Endodermal cell (in vitro differentiated cells): ENCODE measurements around the gene NDUFV3. TPM values are rescaled to one million over a fixed set of nuclear protein-coding genes. Genes with fewer than 3 reads are reported as not detected.
"Not testable (repeated sequence)": the region's sequence is repeated elsewhere in the genome, so short reads cannot be mapped to it uniquely, and the experiment has no call there.

Source experiments
- DNase-seq: peaks from one replicate; pipeline ENCODE4 v3.0.0-alpha.2; 2017
- H3K27ac ChIP-seq: 2 replicates; pipeline ENCODE4 v1.5.1; 2013; ENCODE audit warnings: mild to moderate bottlenecking, low read depth, low read length, moderate library complexity
- H3K27me3 ChIP-seq: 2 replicates; pipeline ENCODE4 v1.6.1; 2013; ENCODE audit warnings: mild to moderate bottlenecking, low read length, moderate library complexity; ENCODE audit not compliant: insufficient read depth, control insufficient read depth, poor library complexity, severe bottlenecking
- H3K36me3 ChIP-seq: 2 replicates; pipeline ENCODE4 v1.7.0; 2013; ENCODE audit warnings: mild to moderate bottlenecking, low read length, moderate library complexity; ENCODE audit not compliant: control insufficient read depth, insufficient read depth
- H3K4me1 ChIP-seq: one replicate; pipeline ENCODE4 v1.7.0; 2013; ENCODE audit warnings: low read length; ENCODE audit not compliant: control insufficient read depth, insufficient read depth
- H3K4me3 ChIP-seq: 2 replicates; pipeline ENCODE4 v1.5.1; 2013; ENCODE audit warnings: mild to moderate bottlenecking, low read length, moderate library complexity
- H3K9ac ChIP-seq: 2 replicates; pipeline ENCODE4 v1.6.1; 2013; ENCODE audit warnings: mild to moderate bottlenecking, low read length, moderate library complexity; ENCODE audit not compliant: poor library complexity, severe bottlenecking; ENCODE audit errors: extremely low read depth
- H3K9me3 ChIP-seq: 2 replicates; pipeline ENCODE4 v1.6.1; 2013; ENCODE audit warnings: mild to moderate bottlenecking, low read length, moderate library complexity; ENCODE audit not compliant: control insufficient read depth
- H3K27ac Mint-ChIP-seq: 2 replicates; pipeline ENCODE4 v1.8.0; 2020; ENCODE audit warnings: mixed read lengths
- H3K27me3 Mint-ChIP-seq: 2 replicates; pipeline ENCODE4 v1.8.0; 2021; ENCODE audit warnings: mild to moderate bottlenecking, mixed read lengths; ENCODE audit not compliant: insufficient read depth
- H3K36me3 Mint-ChIP-seq: 2 replicates; pipeline ENCODE4 v1.8.0; 2020; ENCODE audit warnings: low read depth, mixed read lengths
- H3K4me1 Mint-ChIP-seq: 2 replicates; pipeline ENCODE4 v1.8.0; 2020; ENCODE audit warnings: mixed read lengths
- H3K4me3 Mint-ChIP-seq: 2 replicates; pipeline ENCODE4 v1.8.0; 2020; ENCODE audit warnings: mild to moderate bottlenecking, moderate library complexity, mixed read lengths
- H3K9me3 Mint-ChIP-seq: 2 replicates; pipeline ENCODE4 v1.8.0; 2020; ENCODE audit warnings: mild to moderate bottlenecking, mixed read lengths
- WGBS, 2 experiments: methylation state at CpG; one replicate each; pipeline versions ENCODE4 v1.1.5 to v1.1.7; 2013; ENCODE audit warnings: missing lambda C conversion rate in 2 of 2, mixed read lengths in 1 of 2; ENCODE audit not compliant: insufficient coverage in 1 of 2, insufficient read length in 1 of 2; 5-methylcytosine and 5-hydroxymethylcytosine counted together
- total RNA-seq, 2 donors: library from RNA; stranded (reverse); fragmentation: NEBNext Ultra II Directional in 1 of 2; extraction: Animal tissue kit (Norgen Biotek cat#: 25700) in 1 of 2; gene quantifications; 2 replicates in 1 of 2; 3 replicates in 1 of 2; pipeline ENCODE4 v1.2.1, GENCODE V29; 2021
- TF ChIP-seq, protein P1 (sequence below): fragments of 200-600 bp; sonication (generic); conservative IDR thresholded peaks from 2 replicates; pipeline ENCODE4 v1.5.0; 2021; ENCODE audit warnings: antibody characterized with exemption, mild to moderate bottlenecking

Gene NDUFV3
- total RNA-seq, 2 donors from 2014 or later, result 25.8 to 27.2 TPM

DNA sequence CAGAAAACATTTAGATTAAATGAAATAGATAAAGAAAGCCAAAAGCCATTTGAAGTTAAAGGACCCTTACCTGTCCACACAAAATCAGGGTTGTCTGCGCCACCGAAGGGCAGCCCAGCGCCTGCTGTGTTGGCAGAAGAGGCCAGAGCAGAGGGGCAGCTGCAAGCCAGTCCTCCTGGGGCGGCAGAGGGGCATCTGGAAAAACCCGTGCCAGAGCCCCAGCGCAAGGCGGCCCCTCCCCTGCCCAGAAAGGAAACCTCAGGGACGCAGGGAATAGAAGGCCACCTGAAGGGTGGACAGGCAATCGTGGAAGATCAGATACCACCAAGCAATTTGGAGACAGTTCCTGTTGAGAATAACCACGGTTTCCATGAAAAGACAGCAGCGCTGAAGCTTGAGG lies 10.7 kb downstream of the NDUFV3 start:
- peaks cover 66% of the 10 kb centered on the region for H3K36me3 Mint-ChIP-seq
- TF ChIP-seq, protein P1, sequence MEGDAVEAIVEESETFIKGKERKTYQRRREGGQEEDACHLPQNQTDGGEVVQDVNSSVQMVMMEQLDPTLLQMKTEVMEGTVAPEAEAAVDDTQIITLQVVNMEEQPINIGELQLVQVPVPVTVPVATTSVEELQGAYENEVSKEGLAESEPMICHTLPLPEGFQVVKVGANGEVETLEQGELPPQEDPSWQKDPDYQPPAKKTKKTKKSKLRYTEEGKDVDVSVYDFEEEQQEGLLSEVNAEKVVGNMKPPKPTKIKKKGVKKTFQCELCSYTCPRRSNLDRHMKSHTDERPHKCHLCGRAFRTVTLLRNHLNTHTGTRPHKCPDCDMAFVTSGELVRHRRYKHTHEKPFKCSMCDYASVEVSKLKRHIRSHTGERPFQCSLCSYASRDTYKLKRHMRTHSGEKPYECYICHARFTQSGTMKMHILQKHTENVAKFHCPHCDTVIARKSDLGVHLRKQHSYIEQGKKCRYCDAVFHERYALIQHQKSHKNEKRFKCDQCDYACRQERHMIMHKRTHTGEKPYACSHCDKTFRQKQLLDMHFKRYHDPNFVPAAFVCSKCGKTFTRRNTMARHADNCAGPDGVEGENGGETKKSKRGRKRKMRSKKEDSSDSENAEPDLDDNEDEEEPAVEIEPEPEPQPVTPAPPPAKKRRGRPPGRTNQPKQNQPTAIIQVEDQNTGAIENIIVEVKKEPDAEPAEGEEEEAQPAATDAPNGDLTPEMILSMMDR, result no peak
- H3K27ac Mint-ChIP-seq, result no peak overlapping the region

DNA sequence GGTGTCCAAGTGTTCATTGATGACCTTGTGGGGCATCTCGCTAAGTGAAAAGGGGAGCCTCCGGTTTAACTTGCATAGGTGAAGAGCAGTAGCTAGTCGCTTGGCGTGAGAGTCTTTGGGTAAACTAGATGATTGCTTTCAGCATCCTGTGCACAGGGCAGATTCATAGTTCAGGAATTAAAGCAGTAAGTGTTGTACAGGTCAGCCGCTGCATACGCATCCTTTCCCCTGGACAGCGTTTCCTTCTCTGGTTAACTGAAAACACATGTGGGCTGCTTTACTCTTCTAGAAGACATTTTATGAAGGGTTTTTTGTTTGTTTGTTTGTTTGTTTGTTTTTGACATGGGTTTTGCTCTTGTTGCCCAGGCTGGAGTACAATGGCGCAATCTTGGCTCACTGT lies 12.1 kb downstream of the NDUFV3 start:
- H3K4me1 ChIP-seq, result no peaks in the 10 kb centered on the region
- peaks cover 13% of the 10 kb centered on the region for H3K9me3 ChIP-seq
- TF ChIP-seq, protein P1, result no peak
- no peaks in the 10 kb centered on the region for H3K9me3 Mint-ChIP-seq
- H3K4me3 Mint-ChIP-seq, result no peak overlapping the region
- no peak overlapping the region for H3K4me3 ChIP-seq
- H3K27ac ChIP-seq, result no peak overlapping the region
- no peak for DNase-seq
- H3K36me3 ChIP-seq, result peaks cover 81% of the 10 kb centered on the region
- no peak overlapping the region for H3K27ac Mint-ChIP-seq
- no peaks in the 10 kb centered on the region for H3K27me3 ChIP-seq
- no peak overlapping the region for H3K9ac ChIP-seq
- no peaks in the 10 kb centered on the region for H3K4me1 Mint-ChIP-seq
- peaks cover 69% of the 10 kb centered on the region for H3K36me3 Mint-ChIP-seq
- 98 to 99% methylated on average over 7 to 8 of the region's 8 CpGs for WGBS, 2 experiments
- no peaks in the 10 kb centered on the region for H3K27me3 Mint-ChIP-seq

More for the DNA sequence above, 10.7 kb downstream of the NDUFV3 start:
- Histone ChIP-seq H3K9me3 (peaks cover 13% of the 10 kb centered on the region), H3K27me3 (no peaks in the 10 kb centered on the region), H3K9ac (no peak overlapping the region), H3K27ac (no peak overlapping the region), H3K36me3 (peaks cover 77% of the 10 kb centered on the region), H3K4me1 (no peaks in the 10 kb centered on the region), H3K4me3 (no peak overlapping the region)
- DNase-seq, result no peak
- Mint-ChIP-seq H3K27me3 (no peaks in the 10 kb centered on the region), H3K9me3 (no peaks in the 10 kb centered on the region), H3K4me3 (no peak overlapping the region), H3K4me1 (no peaks in the 10 kb centered on the region)
- 96% methylated on average over 11 of the region's 11 CpGs for WGBS, 2 experiments

DNA sequence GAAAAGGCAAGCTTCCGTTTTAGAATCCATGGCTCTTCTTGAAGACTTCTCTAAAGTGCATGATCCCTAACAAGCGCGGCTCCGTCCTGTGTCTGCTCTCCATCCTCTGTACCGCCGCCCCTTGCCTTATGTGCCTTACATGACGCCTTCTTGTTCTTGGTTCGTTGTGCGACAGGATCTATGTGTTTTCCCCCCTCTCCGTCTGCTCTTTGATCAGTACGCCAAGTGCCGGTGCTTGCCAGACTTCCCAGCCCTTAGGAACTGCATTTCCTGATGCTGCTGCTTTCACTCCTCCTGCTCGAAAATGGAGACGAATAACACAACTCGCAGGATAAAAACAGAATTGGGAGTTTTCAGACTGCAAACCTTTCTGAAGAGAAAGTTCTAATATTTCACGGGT lies 13.1 kb downstream of the NDUFV3 start:
- no peaks in the 10 kb centered on the region for H3K27me3 ChIP-seq
- no peaks in the 10 kb centered on the region for H3K27me3 Mint-ChIP-seq
- DNase-seq, result no peak
- no peaks in the 10 kb centered on the region for H3K4me1 ChIP-seq
- H3K36me3 Mint-ChIP-seq, result peaks cover 64% of the 10 kb centered on the region
- H3K4me3 Mint-ChIP-seq, result no peak overlapping the region
- no peak overlapping the region for H3K27ac Mint-ChIP-seq
- whole genome bisulfite sequencing, 2 experiments, result 95 to 97% methylated on average over 16 of the region's 16 CpGs
- TF ChIP-seq, protein P1, result no peak
- H3K27ac ChIP-seq, result no peak overlapping the region
- H3K4me1 Mint-ChIP-seq, result no peaks in the 10 kb centered on the region
- H3K9me3 Mint-ChIP-seq, result no peaks in the 10 kb centered on the region
- H3K9ac ChIP-seq, result no peak overlapping the region
- H3K36me3 ChIP-seq, result peaks cover 83% of the 10 kb centered on the region
- no peak overlapping the region for H3K4me3 ChIP-seq
- peaks cover 13% of the 10 kb centered on the region for H3K9me3 ChIP-seq

DNA sequence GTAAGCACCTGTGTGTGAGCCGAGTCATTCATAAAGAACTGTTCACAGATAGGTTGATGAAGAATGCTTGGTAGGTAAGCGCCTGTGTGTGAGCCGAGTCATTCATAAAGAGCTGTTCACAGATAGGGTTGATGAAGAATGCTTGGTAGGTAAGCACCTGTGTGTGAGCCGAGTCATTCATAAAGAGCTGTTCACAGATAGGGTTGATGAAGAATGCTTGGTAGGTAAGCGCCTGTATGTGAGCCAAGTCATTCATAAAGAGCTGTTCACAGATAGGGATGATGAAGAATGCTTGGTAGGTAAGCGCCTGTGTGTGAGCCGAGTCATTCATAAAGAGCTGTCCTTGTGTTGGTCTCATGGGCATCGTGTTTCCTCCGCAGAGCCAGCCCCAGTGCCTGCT lies 15.4 kb downstream of the NDUFV3 start:
- not testable (repeated sequence) for H3K4me1 ChIP-seq, H3K27me3 Mint-ChIP-seq, H3K27ac Mint-ChIP-seq, H3K4me3 ChIP-seq, H3K9ac ChIP-seq, H3K27ac ChIP-seq, H3K9me3 Mint-ChIP-seq, H3K4me1 Mint-ChIP-seq, H3K27me3 ChIP-seq, DNase-seq, H3K4me3 Mint-ChIP-seq
- 95 to 98% methylated on average over 7 to 9 of the region's 9 CpGs for WGBS, 2 experiments
- H3K36me3 ChIP-seq, result peaks cover 70% of the 10 kb centered on the region
- H3K36me3 Mint-ChIP-seq, result peaks cover 64% of the 10 kb centered on the region
- peaks cover 13% of the 10 kb centered on the region for H3K9me3 ChIP-seq

DNA sequence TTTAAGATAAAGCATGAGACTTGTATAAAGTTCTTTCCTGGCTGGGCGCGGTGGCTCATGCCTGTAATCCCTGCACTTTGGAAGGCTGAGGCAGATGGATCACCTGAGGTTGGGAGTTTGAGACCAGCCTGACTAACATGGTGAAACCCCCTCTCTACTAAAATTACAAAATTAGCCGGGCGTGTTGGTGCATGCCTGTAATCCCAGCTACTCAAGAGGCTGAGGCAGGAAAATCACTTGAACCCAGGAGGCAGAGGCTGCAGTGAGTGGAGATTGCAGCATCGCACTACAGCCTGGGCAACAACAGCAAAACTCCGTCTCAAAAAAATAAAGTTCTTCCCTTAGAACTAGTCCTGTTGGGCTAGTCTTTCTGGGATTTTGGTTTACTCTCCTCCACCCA lies 18.8 kb downstream of the NDUFV3 start:
- not testable (repeated sequence) for DNase-seq, H3K27ac Mint-ChIP-seq, H3K4me1 ChIP-seq, H3K27me3 Mint-ChIP-seq, H3K9me3 ChIP-seq, H3K4me1 Mint-ChIP-seq, H3K9ac ChIP-seq, H3K4me3 Mint-ChIP-seq, H3K27me3 ChIP-seq, H3K9me3 Mint-ChIP-seq, H3K27ac ChIP-seq, H3K4me3 ChIP-seq
- WGBS, 2 experiments, result 91 to 98% methylated on average over 5 to 6 of the region's 6 CpGs
- peaks cover 44% of the 10 kb centered on the region for H3K36me3 ChIP-seq
- peaks cover 45% of the 10 kb centered on the region for H3K36me3 Mint-ChIP-seq
